ENCODE results near the gene WNT1. TPM values are rescaled to one million over a fixed set of nuclear protein-coding genes. Genes with fewer than 3 reads are reported as not detected.

WNT1 gene
- total and polyA plus RNA-seq, 7 donors, result not detected

GRCh38 chr12:49021292-49021915 is 43.3 kb downstream of the WNT1 start:
- ATAC-seq (no peak), DNase-seq (peak in 1 of 2 donors; percentile 46)
- Histone ChIP-seq H3K4me3 (no peak overlapping the region), H3K27me3 (ENCODE audit: insufficient read depth in 3 of 3, low read length in 2 of 3) (no peaks in the 10 kb centered on the region), H3K36me3 (ENCODE audit: insufficient read depth in 1 of 2, low read depth in 1 of 2) (peaks cover 5 to 60% of the 10 kb centered on the region in 2 donors), H3K4me1 (peaks cover 16% of the 10 kb centered on the region), H3K9me3 (no peaks in the 10 kb centered on the region), H3K27ac (no peak overlapping the region)
- WGBS, 3 donors, result 71 to 82% (median 81%) methylated on average over 10 to 11 of the region's 11 CpGs
- intact Hi-C loops (cut with DNase I), result loop anchor here (5.0 kb wide), 1 partner anchor 36 kb away; no protein-coding TSS in a partner anchor
- TF ChIP-seq CTCF (IDR thresholded peaks at IDR 0.05), result no peak

GRCh38 chr12:49022558-49023178 is 44.5 kb downstream of the WNT1 start:
- ATAC-seq, result no peak

GRCh38 chr12:49023812-49024211 is 45.7 kb downstream of the WNT1 start:
- no peak for DNase-seq
- ATAC-seq, result no peak
- no peaks in the 10 kb centered on the region for H3K9me3 ChIP-seq
- no peaks in the 10 kb centered on the region for H3K27me3 ChIP-seq (ENCODE audit: insufficient read depth in 3 of 3, low read length in 2 of 3)
- 92 to 98% (median 94%) methylated on average over 2 of the region's 2 CpGs for WGBS, 3 donors
- peaks cover 4% of the 10 kb centered on the region for H3K4me1 ChIP-seq
- H3K36me3 ChIP-seq (ENCODE audit: insufficient read depth in 1 of 2, low read depth in 1 of 2), result peaks cover 11 to 84% of the 10 kb centered on the region in 2 donors
- no peak overlapping the region for H3K4me3 ChIP-seq
- H3K27ac ChIP-seq, result no peak overlapping the region
- intact Hi-C loops (cut with DNase I), result loop anchor here (5.0 kb wide), 1 partner anchor 33 kb away; no protein-coding TSS in a partner anchor
- TF ChIP-seq CTCF (IDR thresholded peaks at IDR 0.05), result no peak

More at GRCh38 chr12:49022558-49023178, 44.5 kb downstream of the WNT1 start:
- TF ChIP-seq CTCF (IDR thresholded peaks at IDR 0.05), result no peak
- H3K4me1 ChIP-seq, result peaks cover 7% of the 10 kb centered on the region
- no peaks in the 10 kb centered on the region for H3K27me3 ChIP-seq (ENCODE audit: insufficient read depth in 3 of 3, low read length in 2 of 3)
- H3K36me3 ChIP-seq (ENCODE audit: insufficient read depth in 1 of 2, low read depth in 1 of 2), result peaks cover 6 to 73% of the 10 kb centered on the region in 2 donors
- WGBS, 3 donors, result 81 to 95% (median 86%) methylated on average over 15 of the region's 15 CpGs
- H3K27ac ChIP-seq, result no peak overlapping the region
- no peak overlapping the region for H3K4me3 ChIP-seq
- no peaks in the 10 kb centered on the region for H3K9me3 ChIP-seq
- peak in 1 of 2 donors; percentile 53 for DNase-seq
- intact Hi-C loops (cut with DNase I), result loop anchor here (5.0 kb wide), 1 partner anchor 35 kb away; no protein-coding TSS in a partner anchor

GRCh38 chr12:49024543-49024942 is 46.4 kb downstream of the WNT1 start:
- no peak overlapping the region for H3K27ac ChIP-seq
- H3K9me3 ChIP-seq, result no peaks in the 10 kb centered on the region
- intact Hi-C loops (cut with DNase I), result loop anchor here (5.0 kb wide), 1 partner anchor 33 kb away; no protein-coding TSS in a partner anchor
- no peaks in the 10 kb centered on the region for H3K4me1 ChIP-seq
- no peaks in the 10 kb centered on the region for H3K27me3 ChIP-seq (ENCODE audit: insufficient read depth in 3 of 3, low read length in 2 of 3)
- H3K4me3 ChIP-seq, result no peak overlapping the region
- ATAC-seq (no peak), DNase-seq (no peak)
- WGBS, 3 donors, result 83 to 87% (median 84%) methylated on average over 12 of the region's 12 CpGs
- no peak for TF ChIP-seq CTCF (IDR thresholded peaks at IDR 0.05)
- H3K36me3 ChIP-seq (ENCODE audit: insufficient read depth in 1 of 2, low read depth in 1 of 2), result peaks cover 11 to 92% of the 10 kb centered on the region in 2 donors
